Glutamatergic neuron (in vitro differentiated cells): ENCODE measurements around the gene HYAL1. TPM values are rescaled to one million over a fixed set of nuclear protein-coding genes. Genes with fewer than 3 reads are reported as not detected.
A peak's percentile ranks its signal among the peaks of the same experiment; 100 is the strongest.

Experiments used
- DNase-seq: peaks from one replicate; pipeline ENCODE4 v3.0.0; 2022
- H3K27ac Mint-ChIP-seq: one replicate; pipeline ENCODE4 v1.8.0; 2020; ENCODE audit warnings: mild to moderate bottlenecking, mixed read lengths, inconsistent platforms; ENCODE audit not compliant: unreplicated experiment
- H3K27me3 Mint-ChIP-seq: one replicate; pipeline ENCODE4 v1.8.0; 2020; ENCODE audit warnings: mild to moderate bottlenecking, moderate library complexity, mixed read lengths, inconsistent platforms; ENCODE audit not compliant: unreplicated experiment
- H3K36me3 Mint-ChIP-seq: one replicate; pipeline ENCODE4 v1.8.0; 2020; ENCODE audit warnings: mild to moderate bottlenecking, mixed read lengths, inconsistent platforms; ENCODE audit not compliant: unreplicated experiment
- H3K4me1 Mint-ChIP-seq: one replicate; pipeline ENCODE4 v1.8.0; 2020; ENCODE audit warnings: mild to moderate bottlenecking, low read depth, mixed read lengths, inconsistent platforms; ENCODE audit not compliant: unreplicated experiment
- H3K4me3 Mint-ChIP-seq: one replicate; pipeline ENCODE4 v1.8.0; 2020; ENCODE audit warnings: mild to moderate bottlenecking, mixed read lengths, inconsistent platforms; ENCODE audit not compliant: unreplicated experiment
- H3K9me3 Mint-ChIP-seq: one replicate; pipeline ENCODE4 v1.8.0; 2020; ENCODE audit warnings: mild to moderate bottlenecking, moderate library complexity, mixed read lengths, inconsistent platforms; ENCODE audit not compliant: unreplicated experiment
- total RNA-seq: library from RNA; stranded (reverse); fragmentation: NEBNext Ultra II Directional; extraction: Animal tissue kit (Norgen Biotek cat#: 25700); gene quantifications from one replicate; pipeline ENCODE4 v1.2.1, GENCODE V29; 2021; ENCODE audit not compliant: unreplicated experiment
- TF ChIP-seq, protein P1 (sequence below): fragments of 200-600 bp; sonication (generic); IDR thresholded peaks from one replicate; pipeline ENCODE4 v1.5.0; 2021; ENCODE audit not compliant: partially characterized antibody, unreplicated experiment

HYAL1 gene
- total RNA-seq, 1 donor from 2014 or later, result 0.96 TPM

- peaks cover 9% of the 10 kb centered on the region for H3K27me3 Mint-ChIP-seq
- peaks cover 2% of the 10 kb centered on the region for H3K36me3 Mint-ChIP-seq
- H3K9me3 Mint-ChIP-seq, result peaks cover 2% of the 10 kb centered on the region
- H3K4me1 Mint-ChIP-seq, result peaks cover 8% of the 10 kb centered on the region
- TF ChIP-seq, protein P1, sequence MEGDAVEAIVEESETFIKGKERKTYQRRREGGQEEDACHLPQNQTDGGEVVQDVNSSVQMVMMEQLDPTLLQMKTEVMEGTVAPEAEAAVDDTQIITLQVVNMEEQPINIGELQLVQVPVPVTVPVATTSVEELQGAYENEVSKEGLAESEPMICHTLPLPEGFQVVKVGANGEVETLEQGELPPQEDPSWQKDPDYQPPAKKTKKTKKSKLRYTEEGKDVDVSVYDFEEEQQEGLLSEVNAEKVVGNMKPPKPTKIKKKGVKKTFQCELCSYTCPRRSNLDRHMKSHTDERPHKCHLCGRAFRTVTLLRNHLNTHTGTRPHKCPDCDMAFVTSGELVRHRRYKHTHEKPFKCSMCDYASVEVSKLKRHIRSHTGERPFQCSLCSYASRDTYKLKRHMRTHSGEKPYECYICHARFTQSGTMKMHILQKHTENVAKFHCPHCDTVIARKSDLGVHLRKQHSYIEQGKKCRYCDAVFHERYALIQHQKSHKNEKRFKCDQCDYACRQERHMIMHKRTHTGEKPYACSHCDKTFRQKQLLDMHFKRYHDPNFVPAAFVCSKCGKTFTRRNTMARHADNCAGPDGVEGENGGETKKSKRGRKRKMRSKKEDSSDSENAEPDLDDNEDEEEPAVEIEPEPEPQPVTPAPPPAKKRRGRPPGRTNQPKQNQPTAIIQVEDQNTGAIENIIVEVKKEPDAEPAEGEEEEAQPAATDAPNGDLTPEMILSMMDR, result no peak
- no peak overlapping the region for H3K27ac Mint-ChIP-seq
- no peak overlapping the region for H3K4me3 Mint-ChIP-seq
- DNase-seq, result no peak
These were observed 1.2 kb upstream of the HYAL1 start for GRCh38 chr3:50304601-50305000.

DNA sequence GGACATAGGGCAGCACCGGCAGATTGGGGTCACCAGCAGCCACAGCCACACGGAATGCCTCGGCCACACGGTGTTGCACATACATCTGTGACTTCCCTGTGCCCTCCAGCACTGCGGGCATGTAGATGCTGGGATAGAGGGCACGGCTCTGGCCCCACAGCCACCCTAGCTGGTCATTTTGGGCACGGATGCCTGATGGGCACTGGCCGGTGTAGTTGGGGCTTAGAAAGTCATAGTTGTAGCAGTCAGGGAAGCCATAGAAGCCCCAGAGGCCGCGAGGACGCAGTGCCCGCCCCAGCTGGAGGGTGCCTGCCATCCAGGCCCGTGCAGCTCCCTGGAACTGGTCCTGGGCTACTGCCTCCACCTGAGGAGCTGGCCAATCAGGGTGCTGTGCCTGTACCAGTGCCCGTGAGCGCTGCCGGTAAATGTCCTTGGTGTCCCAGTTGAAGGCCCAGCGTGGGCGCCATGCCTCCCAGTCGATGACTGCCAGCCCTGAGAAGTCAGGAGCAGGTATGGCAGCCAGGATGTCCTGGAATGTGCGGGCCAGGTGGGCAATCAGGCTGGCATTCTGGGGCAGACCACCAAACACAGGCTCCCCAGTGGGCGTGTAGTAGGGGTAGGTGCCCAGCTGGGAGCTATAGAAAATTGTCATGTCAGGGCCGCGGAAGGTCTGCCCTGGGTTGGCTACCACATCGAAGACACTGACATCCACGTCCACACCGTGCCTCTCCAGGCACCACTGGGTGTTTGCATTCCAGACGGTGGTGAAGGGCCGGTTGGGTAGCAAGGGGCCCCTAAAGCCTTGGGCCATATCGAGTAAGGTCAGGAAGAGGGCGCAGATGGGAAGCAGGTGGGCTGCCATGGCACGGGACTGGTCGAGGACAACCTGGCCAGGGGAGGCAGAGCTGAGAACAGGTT is 1.0 kb downstream of the HYAL1 start:
- Mint-ChIP-seq H3K4me3 (no peak overlapping the region), H3K27me3 (peaks cover 16% of the 10 kb centered on the region), H3K36me3 (no peaks in the 10 kb centered on the region), H3K4me1 (peaks cover 8% of the 10 kb centered on the region), H3K9me3 (peaks cover 6% of the 10 kb centered on the region), H3K27ac (no peak overlapping the region)
- TF ChIP-seq, protein P1, result no peak
- DNase-seq, result no peak

DNA sequence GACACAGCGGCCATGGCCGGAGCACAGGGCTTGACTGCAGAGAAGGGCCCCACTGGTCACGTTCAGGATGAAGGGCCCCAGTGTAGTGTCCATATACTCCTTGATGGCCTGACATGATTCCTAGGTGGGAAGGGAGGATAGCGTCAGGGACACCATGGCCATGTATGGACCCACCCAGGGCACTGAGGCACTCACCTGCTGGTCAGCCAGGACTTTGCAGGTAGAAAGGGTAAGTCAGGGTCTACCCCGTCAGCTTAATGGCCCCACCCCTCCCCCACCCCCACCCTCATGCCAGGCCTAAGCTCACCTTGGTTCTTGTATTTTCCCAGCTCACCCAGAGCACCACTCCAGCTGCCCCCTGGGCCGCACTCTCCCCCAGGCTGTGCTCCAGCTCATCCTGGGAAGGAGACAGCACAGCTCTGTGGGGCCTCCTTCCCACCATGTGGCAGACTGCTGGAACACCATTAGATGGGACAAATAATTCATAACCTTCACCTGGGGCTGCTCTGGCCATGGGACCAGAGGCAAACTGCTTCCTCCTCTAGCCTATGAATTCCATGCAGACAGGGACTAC is 2.6 kb downstream of the HYAL1 start:
- TF ChIP-seq, protein P1, result no peak
- DNase-seq, result no peak
- no peaks in the 10 kb centered on the region for H3K36me3 Mint-ChIP-seq
- peak overlapping the region; percentile 93 for H3K4me3 Mint-ChIP-seq
- H3K27me3 Mint-ChIP-seq, result peaks cover 16% of the 10 kb centered on the region
- H3K4me1 Mint-ChIP-seq, result peaks cover 8% of the 10 kb centered on the region
- peak overlapping the region; percentile 91 for H3K27ac Mint-ChIP-seq
- peaks cover 6% of the 10 kb centered on the region for H3K9me3 Mint-ChIP-seq

DNA sequence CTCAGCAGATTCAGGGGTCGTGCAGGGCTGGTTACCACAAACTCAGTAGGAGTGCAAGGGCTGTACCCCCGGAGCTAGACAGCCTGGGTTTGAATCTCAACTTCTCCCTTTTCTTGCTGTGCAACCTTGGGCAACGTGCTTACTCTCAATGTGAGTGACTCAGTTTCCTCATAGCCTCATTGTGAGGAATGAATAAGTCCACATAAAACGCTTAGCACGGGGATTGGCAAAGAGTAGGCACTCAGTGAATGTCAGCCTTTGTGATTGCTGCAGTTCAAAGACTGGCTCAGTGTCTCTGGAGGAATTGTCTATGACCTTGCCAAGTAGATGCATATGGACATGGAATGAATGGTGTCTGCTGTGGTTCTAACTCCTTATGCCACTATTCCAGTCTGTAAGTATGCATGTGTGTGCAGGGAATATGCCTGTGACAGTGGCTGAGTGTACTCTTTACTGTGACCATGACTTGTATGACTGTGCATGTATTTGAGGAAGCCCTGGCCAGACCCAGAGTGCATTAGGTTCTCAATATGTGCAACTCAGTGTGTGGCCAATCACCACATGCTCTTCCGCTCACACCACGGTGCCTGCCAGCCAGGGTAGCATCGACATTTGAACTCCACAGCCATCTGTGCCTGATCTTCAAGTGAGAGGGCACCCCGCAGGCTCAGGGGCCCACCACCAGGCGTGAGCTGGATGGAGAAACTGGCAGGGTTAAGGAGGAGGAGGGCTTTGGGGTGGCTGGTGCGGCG is 3.3 kb downstream of the HYAL1 start:
- no peak for DNase-seq
- TF ChIP-seq, protein P1, result no peak
- Mint-ChIP-seq H3K36me3 (no peaks in the 10 kb centered on the region), H3K9me3 (peaks cover 6% of the 10 kb centered on the region), H3K4me1 (peaks cover 8% of the 10 kb centered on the region), H3K4me3 (peak overlapping the region; percentile 93), H3K27me3 (peaks cover 16% of the 10 kb centered on the region), H3K27ac (peak overlapping the region; percentile 91)

DNA sequence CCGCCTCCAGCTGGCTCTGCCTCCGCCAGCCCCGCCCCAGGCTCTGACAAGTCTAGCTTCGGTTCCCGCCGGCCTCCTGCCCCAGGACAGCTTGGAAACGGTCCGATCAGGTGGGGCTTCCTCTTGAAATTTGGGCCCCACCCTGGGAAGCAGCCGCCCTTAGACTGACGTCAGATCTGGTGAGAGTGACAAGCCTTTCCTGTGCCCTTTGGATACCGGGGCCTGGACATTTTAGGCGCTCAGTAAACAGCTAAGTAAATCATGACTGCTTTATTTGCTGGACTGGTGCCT is 3.8 kb downstream of the HYAL1 start:
- H3K27ac Mint-ChIP-seq, result peak overlapping the region; percentile 91
- peaks cover 16% of the 10 kb centered on the region for H3K27me3 Mint-ChIP-seq
- H3K4me1 Mint-ChIP-seq, result peaks cover 8% of the 10 kb centered on the region
- H3K4me3 Mint-ChIP-seq, result peak overlapping the region; percentile 93
- H3K9me3 Mint-ChIP-seq, result peaks cover 3% of the 10 kb centered on the region
- TF ChIP-seq, protein P1, result no peak
- DNase-seq, result no peak
- no peaks in the 10 kb centered on the region for H3K36me3 Mint-ChIP-seq
